Testis (tissue), 2 donors: ENCODE results near the gene MYO1B.

Experiments used
- POLR2A ChIP-seq: fragments of 450-650 bp; IDR thresholded peaks from one replicate; pipeline ENCODE4 v1.6.1; 2017; ENCODE audit warnings: antibody characterized with exemption, mild to moderate bottlenecking, moderate library complexity
- TF ChIP-seq, protein P1 (sequence below), 3 experiments: fragments of 450-650 bp in 2 of 3; fragments of 200-600 bp in 1 of 3; sonication (generic) in 1 of 3; IDR thresholded peaks; one replicate each; pipeline ENCODE4 v1.5.1; 2016 to 2019; ENCODE audit warnings: antibody characterized with exemption in 3 of 3, mild to moderate bottlenecking in 2 of 3, moderate library complexity in 1 of 3

- TF ChIP-seq POLR2A: no peak
- TF ChIP-seq, protein P1, sequence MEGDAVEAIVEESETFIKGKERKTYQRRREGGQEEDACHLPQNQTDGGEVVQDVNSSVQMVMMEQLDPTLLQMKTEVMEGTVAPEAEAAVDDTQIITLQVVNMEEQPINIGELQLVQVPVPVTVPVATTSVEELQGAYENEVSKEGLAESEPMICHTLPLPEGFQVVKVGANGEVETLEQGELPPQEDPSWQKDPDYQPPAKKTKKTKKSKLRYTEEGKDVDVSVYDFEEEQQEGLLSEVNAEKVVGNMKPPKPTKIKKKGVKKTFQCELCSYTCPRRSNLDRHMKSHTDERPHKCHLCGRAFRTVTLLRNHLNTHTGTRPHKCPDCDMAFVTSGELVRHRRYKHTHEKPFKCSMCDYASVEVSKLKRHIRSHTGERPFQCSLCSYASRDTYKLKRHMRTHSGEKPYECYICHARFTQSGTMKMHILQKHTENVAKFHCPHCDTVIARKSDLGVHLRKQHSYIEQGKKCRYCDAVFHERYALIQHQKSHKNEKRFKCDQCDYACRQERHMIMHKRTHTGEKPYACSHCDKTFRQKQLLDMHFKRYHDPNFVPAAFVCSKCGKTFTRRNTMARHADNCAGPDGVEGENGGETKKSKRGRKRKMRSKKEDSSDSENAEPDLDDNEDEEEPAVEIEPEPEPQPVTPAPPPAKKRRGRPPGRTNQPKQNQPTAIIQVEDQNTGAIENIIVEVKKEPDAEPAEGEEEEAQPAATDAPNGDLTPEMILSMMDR (IDR thresholded peaks at IDR 0.05): no peak
These were observed 5.8 kb downstream of the MYO1B start for GRCh38 chr2:191250986-191251385.
